HEK293 (cell line): ENCODE results near the gene NUAK1.

Source experiments
- SETDB1 ChIP-seq: IDR thresholded peaks from one replicate; pipeline ENCODE4 v1.6.1; 2017; ENCODE audit warnings: mild to moderate bottlenecking, low read length, moderate library complexity, mixed read lengths; ENCODE audit not compliant: insufficient read length
- ZBTB20 ChIP-seq: fragments of 450-650 bp; formaldehyde crosslinking; IDR thresholded peaks from 2 replicates; pipeline ENCODE4 v1.5.1; 2016; ENCODE audit warnings: missing biosample characterization, missing genetic modification characterization
- ZBTB8A ChIP-seq: fragments of 450-650 bp; formaldehyde crosslinking; IDR thresholded peaks from 2 replicates; pipeline ENCODE4 v1.5.1; 2016; ENCODE audit warnings: missing biosample characterization, missing genetic modification characterization
- ZNF202 ChIP-seq: fragments of 450-650 bp; formaldehyde crosslinking; IDR thresholded peaks from 2 replicates; pipeline ENCODE4 v1.5.1; 2016; ENCODE audit warnings: missing biosample characterization, missing genetic modification characterization, borderline replicate concordance
- ZNF433 ChIP-seq: fragments of 450-650 bp; formaldehyde crosslinking; IDR thresholded peaks from 2 replicates; pipeline ENCODE4 v1.5.1; 2016; ENCODE audit warnings: missing biosample characterization, missing genetic modification characterization, low read depth
- ZNF558 ChIP-seq: fragments of 450-650 bp; formaldehyde crosslinking; IDR thresholded peaks from 2 replicates; pipeline ENCODE4 v1.5.1; 2016; ENCODE audit warnings: missing biosample characterization, missing genetic modification characterization
- ZNF768 ChIP-seq: fragments of 450-650 bp; formaldehyde crosslinking; IDR thresholded peaks from 2 replicates; pipeline ENCODE4 v1.5.1; 2018; ENCODE audit warnings: missing biosample characterization, mild to moderate bottlenecking, missing genetic modification characterization
- TF ChIP-seq, protein P1 (sequence below): fragments of 450-650 bp; formaldehyde crosslinking; IDR thresholded peaks from 2 replicates; pipeline ENCODE4 v1.5.1; 2016; ENCODE audit warnings: missing biosample characterization, missing genetic modification characterization
- TF ChIP-seq, protein P2 (sequence below): fragments of 450-650 bp; IDR thresholded peaks from 2 replicates; pipeline ENCODE4 v1.5.1; 2018; ENCODE audit warnings: missing biosample characterization, mild to moderate bottlenecking, missing genetic modification characterization

DNA sequence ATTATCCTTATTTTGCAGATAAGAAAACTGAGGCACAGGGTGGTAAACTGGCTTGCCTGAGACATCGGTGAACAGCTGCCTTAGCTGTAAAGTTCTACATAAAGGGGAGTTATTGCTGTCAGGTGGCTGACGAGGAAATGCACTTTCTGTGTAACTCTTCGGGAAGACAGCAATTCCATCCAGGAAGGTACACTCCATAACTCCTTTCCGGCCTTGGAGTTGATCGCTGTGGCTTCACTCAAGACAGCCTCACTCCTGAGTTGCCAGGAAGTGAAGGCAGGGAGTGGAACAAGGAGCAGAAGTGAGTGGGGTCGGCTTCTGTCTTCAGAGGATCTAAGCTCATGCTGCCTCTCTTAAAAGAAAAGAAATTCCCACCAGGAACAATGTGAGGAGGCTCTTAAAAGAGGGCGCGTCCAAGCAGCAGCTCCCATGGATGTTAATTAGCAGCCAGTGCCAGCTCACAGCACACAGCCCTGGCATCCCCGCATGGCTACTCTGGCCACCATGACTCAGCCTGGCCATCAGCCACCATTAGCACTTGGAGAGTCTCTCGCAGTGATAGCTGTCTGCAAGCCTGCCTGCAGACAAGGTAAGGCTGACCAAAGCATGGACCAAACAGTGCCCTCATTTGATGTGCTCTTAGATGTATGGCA is 60.3 kb downstream of the NUAK1 start:
- TF ChIP-seq, protein P1, sequence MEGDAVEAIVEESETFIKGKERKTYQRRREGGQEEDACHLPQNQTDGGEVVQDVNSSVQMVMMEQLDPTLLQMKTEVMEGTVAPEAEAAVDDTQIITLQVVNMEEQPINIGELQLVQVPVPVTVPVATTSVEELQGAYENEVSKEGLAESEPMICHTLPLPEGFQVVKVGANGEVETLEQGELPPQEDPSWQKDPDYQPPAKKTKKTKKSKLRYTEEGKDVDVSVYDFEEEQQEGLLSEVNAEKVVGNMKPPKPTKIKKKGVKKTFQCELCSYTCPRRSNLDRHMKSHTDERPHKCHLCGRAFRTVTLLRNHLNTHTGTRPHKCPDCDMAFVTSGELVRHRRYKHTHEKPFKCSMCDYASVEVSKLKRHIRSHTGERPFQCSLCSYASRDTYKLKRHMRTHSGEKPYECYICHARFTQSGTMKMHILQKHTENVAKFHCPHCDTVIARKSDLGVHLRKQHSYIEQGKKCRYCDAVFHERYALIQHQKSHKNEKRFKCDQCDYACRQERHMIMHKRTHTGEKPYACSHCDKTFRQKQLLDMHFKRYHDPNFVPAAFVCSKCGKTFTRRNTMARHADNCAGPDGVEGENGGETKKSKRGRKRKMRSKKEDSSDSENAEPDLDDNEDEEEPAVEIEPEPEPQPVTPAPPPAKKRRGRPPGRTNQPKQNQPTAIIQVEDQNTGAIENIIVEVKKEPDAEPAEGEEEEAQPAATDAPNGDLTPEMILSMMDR = no peak
- TF ChIP-seq, protein P2, sequence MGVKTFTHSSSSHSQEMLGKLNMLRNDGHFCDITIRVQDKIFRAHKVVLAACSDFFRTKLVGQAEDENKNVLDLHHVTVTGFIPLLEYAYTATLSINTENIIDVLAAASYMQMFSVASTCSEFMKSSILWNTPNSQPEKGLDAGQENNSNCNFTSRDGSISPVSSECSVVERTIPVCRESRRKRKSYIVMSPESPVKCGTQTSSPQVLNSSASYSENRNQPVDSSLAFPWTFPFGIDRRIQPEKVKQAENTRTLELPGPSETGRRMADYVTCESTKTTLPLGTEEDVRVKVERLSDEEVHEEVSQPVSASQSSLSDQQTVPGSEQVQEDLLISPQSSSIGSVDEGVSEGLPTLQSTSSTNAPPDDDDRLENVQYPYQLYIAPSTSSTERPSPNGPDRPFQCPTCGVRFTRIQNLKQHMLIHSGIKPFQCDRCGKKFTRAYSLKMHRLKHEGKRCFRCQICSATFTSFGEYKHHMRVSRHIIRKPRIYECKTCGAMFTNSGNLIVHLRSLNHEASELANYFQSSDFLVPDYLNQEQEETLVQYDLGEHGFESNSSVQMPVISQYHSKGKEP (tag by site-specific recombination) = no peak
- TF ChIP-seq ZBTB8A (no peak), SETDB1 (no peak), ZBTB20 (tag by site-specific recombination) (no peak), ZNF433 (tag by site-specific recombination) (no peak), ZNF768 (tag by site-specific recombination) (no peak), ZNF202 (tag by site-specific recombination) (no peak), ZNF558 (tag by site-specific recombination) (no peak)
